Measurements from ENCODE around the gene NOL3.

GRCh38 chr16:67128417-67128816 lies 41.9 kb upstream of the NOL3 start:
- no peak for TF ChIP-seq CTCF (conservative IDR thresholded peaks at IDR 0.05)
- TF ChIP-seq ZFX (IDR thresholded peaks at IDR 0.05), result no peak

All from C4-2B (cell line).